Sciatic nerve (tissue), 2 donors: ENCODE results near the gene MOB3A. TPM values are rescaled to one million over a fixed set of nuclear protein-coding genes. Genes with fewer than 3 reads are reported as not detected.
"Not testable (repeated sequence)": the region's sequence is repeated elsewhere in the genome, so short reads cannot be mapped to it uniquely, and the experiment has no call there.

Experiments
- ATAC-seq: fragments of 200-7000 bp; cut with Tn5 transposase; one replicate; pipeline ENCODE4 v1.9.1; 2020; ENCODE audit warnings: mild to moderate bottlenecking, moderate library complexity
- DNase-seq: peaks from one replicate; pipeline ENCODE4 v3.0.0-alpha.2; 2020; ENCODE audit warnings: low spot score
- intact Hi-C: fragments of 100-400 bp; cut with DNase I; formaldehyde crosslinking; loops from one replicate; pipeline ENCODE4 v1.14.2; 2022
- total RNA-seq: library from RNA; stranded (reverse); fragmentation: NEBNext Ultra II Directional; extraction: Animal tissue kit (Norgen Biotek cat#: 25700); gene quantifications from one replicate; pipeline ENCODE4 v1.2.1, GENCODE V29; 2021
- donor health status: DM: no; HTN: no; CAD: no.
- donor health status: DM: no; HTN: no; CAD: no.

MOB3A gene
- 54.0 TPM for total RNA-seq

GRCh38 chr19:2096034-2096479, at the start of gene MOB3A:
MOB3A (minus strand) TSS chr19:2096326; CDS start chr19:2078560, 17,766 bp downstream.
- ATAC-seq (peak; percentile 57), DNase-seq (no peak)
- intact Hi-C loops: no loop called here

- intact Hi-C loops: no loop called here
- ATAC-seq (no peak), DNase-seq (no peak)
Observed at GRCh38 chr19:2145831-2146241, 49.7 kb upstream of the MOB3A start.

- ATAC-seq: no peak
Observed at GRCh38 chr19:2144190-2144589, 48.1 kb upstream of the MOB3A start.

GRCh38 chr19:2142173-2142829, 46.2 kb upstream of the MOB3A start:
- DNase-seq: no peak
- intact Hi-C loops: no loop called here
- ATAC-seq: no peak

More at GRCh38 chr19:2144190-2144589, 48.1 kb upstream of the MOB3A start:
- intact Hi-C loops: no loop called here
- DNase-seq: no peak

GRCh38 chr19:2140138-2140569, 44.0 kb upstream of the MOB3A start:
- DNase-seq (no peak), ATAC-seq (peak; percentile 36)
- intact Hi-C loops: no loop called here

GRCh38 chr19:2139385-2140137, 43.4 kb upstream of the MOB3A start:
- ATAC-seq (peak; percentile 8), DNase-seq (no peak)
- intact Hi-C loops: loop anchor here (10.0 kb wide), 1 partner anchor 365 kb away; no protein-coding TSS in a partner anchor

GRCh38 chr19:2138061-2138728, 42.1 kb upstream of the MOB3A start:
- DNase-seq (no peak), ATAC-seq (no peak)
- intact Hi-C loops: loop anchor here (10.0 kb wide), 1 partner anchor 363 kb away; no protein-coding TSS in a partner anchor

GRCh38 chr19:2136796-2137195, 40.7 kb upstream of the MOB3A start:
- no peak for ATAC-seq
- DNase-seq: no peak
- intact Hi-C loops: loop anchor here (10.0 kb wide), 1 partner anchor 362 kb away; no protein-coding TSS in a partner anchor

GRCh38 chr19:2135474-2136402, 39.6 kb upstream of the MOB3A start:
- intact Hi-C loops: loop anchor here (10.0 kb wide), 1 partner anchor 361 kb away; no protein-coding TSS in a partner anchor
- ATAC-seq: no peak

GRCh38 chr19:2132731-2133490, 36.8 kb upstream of the MOB3A start:
- ATAC-seq: peak; percentile 87
- intact Hi-C loops: loop anchor here (10.0 kb wide), 1 partner anchor 358 kb away; no protein-coding TSS in a partner anchor
- DNase-seq: no peak

More at GRCh38 chr19:2135474-2136402, 39.6 kb upstream of the MOB3A start:
- DNase-seq: no peak

- DNase-seq: no peak
- peak; percentile 7 for ATAC-seq
- intact Hi-C loops: loop anchor here (10.0 kb wide), 1 partner anchor 357 kb away; no protein-coding TSS in a partner anchor
Observed at GRCh38 chr19:2132191-2132590, 36.1 kb upstream of the MOB3A start.

GRCh38 chr19:2131012-2131975, 35.2 kb upstream of the MOB3A start:
- intact Hi-C loops: loop anchor here (10.0 kb wide), 1 partner anchor 356 kb away; no protein-coding TSS in a partner anchor
- not testable (repeated sequence) for ATAC-seq, DNase-seq

- ATAC-seq: no peak
- intact Hi-C loops: loop anchor here (10.0 kb wide), 1 partner anchor 355 kb away; no protein-coding TSS in a partner anchor
- DNase-seq: no peak
Observed at GRCh38 chr19:2129892-2130770, 34.0 kb upstream of the MOB3A start.

- intact Hi-C loops: no loop called here
- ATAC-seq: no peak
- DNase-seq: no peak
Observed at GRCh38 chr19:2129486-2129885, 33.4 kb upstream of the MOB3A start.

GRCh38 chr19:2129022-2129421, 32.9 kb upstream of the MOB3A start:
- DNase-seq (no peak), ATAC-seq (no peak)
- intact Hi-C loops: no loop called here
